CD4-positive, alpha-beta T cell treated with Interleukin-4 for 4 hours (primary cell): ENCODE results near the gene RUNX1.

ENCODE experiments used
- DNase-seq: peaks from one replicate; pipeline ENCODE4 v3.0.0-alpha.2; 2020

RUNX1 gene

DNA sequence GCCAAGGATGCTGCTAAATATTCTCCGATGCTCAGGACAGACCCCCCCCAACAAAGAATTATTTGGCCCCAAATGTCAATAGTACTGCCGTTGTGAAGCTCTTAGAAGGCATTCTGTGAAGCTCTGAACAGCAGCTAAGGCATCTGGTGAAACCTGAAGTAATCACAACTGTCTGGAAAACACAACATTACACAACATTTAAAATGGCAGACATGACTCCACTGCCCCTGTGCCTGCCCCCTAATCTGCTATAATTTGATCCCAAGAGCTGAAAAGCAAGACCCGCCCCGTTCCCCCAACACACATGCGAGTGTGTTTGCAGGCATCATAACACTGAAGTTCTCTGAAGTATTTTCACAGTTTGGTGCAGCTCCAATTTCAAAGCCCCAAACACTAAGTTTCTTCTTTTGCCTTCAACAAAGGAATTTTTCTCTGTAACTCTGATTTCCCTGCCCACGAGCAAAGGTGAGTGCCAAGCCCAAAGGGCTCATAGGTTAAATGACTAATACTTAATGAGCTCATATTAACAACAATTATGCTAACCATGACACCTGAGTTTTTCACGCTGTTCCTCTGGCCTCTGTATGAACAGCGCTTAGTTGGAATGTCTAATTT is 251.1 kb downstream of the RUNX1 start:
- DNase-seq, result no peak

DNA sequence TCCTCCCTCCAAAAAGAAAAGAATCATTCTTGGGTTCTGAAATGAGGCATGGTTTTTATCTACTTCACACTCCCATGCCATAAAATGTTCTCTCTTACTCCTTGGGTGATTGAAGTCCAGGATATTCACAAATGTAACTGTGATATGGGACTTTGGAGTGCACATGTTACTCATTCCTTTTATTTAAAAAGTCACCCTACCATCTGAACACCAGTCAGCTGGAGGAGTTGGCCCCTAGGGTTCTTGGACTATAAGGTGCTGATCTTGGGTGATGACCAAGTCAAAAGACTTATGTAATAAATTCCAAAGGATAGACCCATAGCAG is 251.9 kb downstream of the RUNX1 start:
- DNase-seq, result no peak

DNA sequence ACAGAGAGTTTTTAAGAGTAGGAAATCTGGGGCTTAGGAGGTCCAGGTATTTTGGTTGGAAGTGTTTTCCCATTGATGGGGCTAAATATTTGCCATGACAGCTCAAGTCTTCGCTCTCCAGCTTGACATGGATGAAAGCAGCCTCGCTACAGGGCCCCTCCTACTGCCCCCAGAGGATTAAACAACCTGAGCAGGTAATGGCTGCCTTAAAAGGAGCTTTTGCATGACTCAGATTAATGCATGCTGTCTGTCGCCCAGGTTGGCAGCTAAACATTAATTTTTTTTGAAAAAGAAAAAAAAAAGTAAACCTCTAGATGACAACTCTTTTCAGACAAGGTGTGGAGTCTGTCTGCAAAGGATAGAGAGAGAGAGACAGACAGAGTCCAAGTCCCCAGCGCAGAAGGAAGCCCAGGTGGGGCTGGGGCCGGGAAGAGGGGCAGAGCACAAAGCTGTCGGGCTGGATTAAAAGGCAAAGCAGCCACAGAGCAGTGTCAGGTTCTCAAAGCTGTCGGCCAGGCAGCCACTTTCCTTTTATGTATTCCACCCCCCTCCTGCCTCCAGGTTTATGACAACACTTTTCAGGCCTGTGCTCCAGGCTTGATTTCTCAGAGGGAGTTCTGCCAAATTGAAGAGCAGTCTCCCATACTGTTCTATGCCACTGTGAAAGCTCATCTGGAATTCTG is 252.4 kb downstream of the RUNX1 start:
- no peak for DNase-seq

DNA sequence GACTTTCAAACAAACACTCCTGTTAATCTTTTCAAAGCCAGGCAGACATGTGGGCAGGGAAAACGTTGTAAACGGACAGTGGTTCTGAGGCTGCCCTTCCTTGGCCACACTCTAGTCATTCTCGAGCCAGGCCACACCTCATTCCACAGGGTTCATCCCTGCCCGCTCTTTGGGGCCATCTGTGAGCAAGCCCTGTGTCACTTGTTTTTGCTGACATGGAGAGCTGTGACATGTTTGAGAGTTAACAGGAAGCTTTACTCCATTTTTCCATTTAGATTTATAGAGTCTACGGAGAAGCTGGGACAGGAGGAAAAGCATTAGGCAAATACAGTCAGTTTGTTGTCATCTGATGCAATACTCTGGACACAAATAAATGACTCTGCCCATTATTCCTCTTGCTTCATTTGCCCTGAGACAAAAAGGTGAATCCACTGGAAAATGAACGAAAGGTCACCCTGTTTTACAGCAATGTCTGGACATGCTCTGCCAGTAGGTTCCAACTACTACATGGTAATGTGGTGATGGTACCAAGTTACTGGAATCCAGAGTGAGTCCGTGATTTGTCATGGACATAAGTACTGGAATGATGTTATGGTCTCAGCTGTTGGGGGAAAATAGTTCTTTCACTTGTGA is 253.4 kb downstream of the RUNX1 start:
- DNase-seq, result no peak

DNA sequence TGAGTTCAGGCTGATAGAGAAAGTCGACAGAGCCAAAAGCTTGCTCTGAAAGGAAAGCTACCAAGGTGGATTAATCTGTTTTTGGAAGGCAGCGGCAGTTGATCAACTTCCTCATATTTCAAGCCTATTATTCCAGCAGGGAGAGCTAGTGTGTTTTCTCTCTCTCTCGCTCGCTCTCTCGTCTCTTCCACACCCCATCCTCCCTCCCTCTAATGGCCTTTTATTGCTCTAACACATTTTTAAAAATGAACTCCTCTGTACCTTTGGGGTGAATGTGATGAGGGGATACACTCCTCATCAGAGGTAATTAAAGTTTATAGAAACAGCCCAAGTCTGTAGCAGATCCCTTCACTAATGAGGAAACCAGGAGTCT is 253.9 kb downstream of the RUNX1 start:
- DNase-seq, result no peak

DNA sequence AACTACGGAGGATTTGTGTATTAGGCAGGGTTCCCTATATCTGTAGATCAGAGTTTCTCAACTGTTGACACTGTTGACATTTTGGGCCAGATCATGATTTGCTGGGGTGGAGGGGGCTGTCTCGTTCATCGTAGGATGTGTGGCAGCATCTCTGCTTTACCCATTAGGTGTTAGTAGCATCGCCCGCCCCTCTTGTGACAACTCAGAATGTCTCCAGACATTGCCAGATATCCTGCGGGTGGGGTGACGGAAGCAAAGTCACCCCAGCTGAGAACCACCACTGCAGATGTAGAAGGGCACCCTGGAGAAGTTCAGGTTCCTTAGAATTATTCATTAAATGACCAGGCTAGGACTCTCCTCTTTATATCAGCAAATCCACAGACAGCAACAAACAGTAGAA is 254.4 kb downstream of the RUNX1 start:
- no peak for DNase-seq

DNA sequence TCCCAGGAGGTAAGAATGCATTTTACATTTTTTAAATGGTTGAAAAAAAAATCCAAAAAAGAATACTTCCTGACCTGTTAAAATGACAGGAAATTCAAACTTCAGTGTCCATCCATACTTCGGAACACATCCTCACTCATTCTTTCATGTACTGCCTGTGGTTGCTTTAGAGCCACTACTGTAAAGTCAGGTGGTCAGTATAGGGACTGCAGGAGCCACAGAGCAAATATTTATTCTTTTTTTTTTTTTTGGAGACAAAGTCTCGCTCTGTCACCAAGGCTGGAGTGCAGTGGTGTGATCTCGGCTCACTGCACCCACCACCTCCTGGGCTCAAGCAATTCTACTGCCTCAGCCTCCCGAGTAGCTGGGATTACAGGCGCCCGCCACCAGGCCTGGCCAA is 255.6 kb downstream of the RUNX1 start:
- DNase-seq, result no peak

DNA sequence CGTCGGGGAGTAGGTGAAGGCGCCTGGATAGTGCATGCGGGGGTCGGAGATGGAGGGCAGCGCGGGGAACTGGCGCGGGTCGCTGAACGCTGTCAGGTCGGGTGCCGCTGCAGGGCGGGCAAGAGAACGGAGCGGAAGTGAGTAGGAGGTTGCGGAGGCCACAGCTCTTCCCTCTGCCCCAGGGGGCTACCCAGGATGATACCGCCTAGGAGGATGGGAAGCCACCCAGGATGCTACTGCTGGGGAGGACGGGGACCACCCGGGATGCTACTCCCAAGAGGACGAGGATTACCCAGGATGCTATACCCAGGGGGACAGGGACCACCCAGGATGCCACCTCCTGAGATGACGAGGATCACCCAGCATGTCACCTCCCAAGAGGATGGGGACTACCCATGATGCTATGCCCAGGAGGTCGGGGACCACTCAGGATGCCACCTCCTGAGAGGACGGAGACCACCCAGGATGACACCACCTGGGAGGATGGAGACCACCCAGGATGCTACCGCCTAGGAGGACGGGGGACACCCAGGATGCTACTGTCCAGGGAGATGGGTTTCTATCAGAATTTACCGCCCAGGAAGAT is 256.5 kb downstream of the RUNX1 start:
- DNase-seq, result no peak

DNA sequence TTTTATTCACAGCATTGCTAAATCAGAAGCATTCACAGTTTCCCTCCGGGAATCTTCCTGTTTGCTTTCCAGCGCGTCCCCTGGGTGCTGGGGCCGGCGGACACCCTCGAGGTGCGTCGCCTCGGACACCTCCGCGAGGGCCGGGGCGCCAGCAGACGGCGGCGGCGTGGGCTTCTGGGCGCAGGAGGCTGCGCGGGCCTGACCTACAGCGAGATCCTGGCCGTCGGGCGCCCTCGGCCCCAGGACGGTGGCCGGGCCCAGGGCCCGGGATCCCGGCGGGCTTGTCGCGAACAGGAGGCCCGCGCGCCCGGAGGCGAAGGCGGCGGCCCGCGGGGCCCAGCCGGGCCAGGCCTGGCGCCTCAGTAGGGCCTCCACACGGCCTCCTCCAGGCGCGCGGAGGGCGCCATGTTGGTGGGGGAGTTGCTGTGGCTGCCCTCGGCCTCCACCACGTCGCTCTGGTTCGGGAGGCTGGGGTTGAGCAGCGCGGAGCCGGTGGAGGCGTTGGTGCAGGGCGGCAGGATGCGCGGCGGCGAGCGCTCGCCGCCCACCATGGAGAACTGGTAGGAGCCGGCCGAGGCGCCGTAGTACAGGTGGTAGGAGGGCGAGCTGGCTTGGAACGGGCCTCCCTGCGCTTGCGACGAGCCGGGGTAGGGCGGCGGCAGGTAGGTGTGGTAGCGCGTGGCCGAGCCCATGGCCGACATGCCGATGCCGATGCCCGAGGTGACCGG is 257.2 kb downstream of the RUNX1 start:
- no peak for DNase-seq

DNA sequence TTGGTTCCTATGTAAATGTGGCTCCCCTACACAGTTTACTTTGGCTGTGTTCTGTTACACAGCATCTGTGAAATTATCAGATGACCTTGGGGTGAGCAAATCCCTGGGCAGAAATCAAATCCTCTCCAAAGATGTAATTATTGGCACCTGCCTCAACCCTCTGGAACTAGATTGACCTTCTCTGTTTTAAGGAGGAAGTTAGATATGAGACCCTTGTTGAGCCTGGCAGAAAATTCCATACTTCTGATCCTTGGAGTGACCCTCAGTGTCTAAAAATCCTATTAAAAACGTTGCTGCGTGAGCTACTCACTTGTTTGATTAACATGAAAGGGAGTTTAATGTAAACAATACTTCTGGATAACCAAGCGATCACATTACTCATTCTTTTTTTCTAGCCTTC is 258.3 kb downstream of the RUNX1 start:
- no peak for DNase-seq

DNA sequence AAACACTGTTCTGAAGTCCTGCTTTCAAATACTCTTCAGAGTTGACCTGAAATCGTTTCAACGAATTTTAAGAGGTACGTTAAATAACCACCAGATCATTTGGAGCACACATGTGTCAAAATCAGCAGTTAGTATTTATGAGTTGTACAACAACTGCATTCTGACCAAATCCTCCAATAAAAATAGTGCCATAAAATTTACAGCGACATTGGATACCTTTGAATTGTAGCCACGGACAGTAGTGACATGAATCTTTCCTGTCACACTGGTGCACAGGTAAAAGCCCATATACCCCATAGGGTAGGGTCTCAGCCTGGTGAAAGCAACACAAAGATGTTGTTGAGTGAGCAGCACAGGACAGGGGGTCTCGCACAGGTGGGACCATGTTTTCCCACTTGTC is 258.8 kb downstream of the RUNX1 start:
- no peak for DNase-seq

DNA sequence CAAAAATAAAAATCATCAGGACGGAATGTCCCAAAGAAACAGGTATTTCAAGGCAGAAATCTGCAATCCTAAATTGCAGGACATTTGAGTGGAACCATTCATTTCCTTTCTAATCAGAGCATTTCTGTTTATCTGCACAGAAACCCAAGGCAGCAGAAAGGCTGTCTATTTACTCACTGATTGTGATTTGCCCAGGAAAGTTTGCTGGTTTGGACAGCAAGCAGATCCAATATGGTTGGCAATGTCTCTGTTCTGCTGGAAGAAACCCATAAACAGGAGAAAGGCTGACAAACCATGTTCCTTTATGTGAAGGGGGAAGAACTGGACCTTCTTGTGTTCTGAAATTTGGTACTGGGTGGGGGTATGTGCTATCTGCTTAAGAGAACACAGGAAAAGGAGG is 260.2 kb downstream of the RUNX1 start:
- no peak for DNase-seq

DNA sequence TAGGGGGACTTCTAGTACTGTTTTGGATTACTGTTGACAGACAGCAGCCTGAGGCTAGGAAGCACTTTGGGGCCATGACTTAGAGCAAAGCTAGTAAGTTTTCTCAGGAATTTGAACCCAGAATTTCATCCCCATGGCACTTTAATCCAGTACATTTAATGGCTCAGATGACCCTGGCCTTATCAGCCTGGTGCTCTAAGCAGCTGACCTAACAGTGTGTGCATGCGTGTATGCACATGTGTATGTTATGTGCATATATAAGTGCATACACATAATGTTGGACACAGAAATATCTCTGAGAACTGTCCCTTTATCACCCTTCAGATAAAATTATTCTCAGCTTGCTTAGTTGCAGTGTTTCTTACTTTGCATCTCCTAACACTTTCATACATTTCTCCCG is 265.3 kb downstream of the RUNX1 start:
- DNase-seq, result no peak

DNA sequence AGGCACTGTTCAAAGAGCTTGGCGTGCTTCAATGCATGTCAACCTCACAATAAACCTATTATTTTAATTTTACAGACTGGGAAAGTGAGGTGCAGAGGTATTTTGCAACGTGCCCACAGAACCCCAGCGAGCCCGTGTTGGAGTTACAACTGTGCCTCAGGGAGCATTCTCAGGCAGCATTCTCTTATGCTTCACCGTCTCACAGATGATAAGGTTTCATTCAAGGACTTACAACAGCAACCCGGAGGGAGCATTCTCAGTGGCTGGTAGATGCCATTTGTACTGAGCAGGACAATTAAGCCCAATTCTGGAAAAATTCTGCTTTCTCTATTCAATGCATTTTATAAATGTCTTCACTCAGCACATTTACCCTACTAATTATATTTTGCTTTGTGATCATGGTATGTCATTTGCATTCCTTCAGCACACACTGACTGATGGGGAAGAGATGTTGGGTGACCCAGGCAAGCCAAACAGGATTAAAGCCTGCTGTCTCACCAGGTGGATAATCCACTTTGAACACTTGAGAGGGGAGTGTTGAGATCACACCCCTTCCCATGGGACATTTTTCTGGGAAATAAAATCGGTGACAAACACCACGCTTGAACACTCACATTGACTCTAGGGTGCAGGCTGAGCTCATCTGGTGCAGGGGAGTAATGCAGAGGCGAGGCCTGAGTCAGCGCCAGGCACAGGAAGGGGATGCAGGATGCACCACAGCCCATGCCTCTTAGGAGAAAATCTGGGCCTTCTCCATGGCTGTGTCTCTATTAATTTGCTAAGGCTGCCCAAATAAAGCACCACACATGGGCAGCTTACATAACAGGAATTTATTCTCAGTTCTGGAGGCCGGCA is 266.4 kb downstream of the RUNX1 start:
- no peak for DNase-seq

DNA sequence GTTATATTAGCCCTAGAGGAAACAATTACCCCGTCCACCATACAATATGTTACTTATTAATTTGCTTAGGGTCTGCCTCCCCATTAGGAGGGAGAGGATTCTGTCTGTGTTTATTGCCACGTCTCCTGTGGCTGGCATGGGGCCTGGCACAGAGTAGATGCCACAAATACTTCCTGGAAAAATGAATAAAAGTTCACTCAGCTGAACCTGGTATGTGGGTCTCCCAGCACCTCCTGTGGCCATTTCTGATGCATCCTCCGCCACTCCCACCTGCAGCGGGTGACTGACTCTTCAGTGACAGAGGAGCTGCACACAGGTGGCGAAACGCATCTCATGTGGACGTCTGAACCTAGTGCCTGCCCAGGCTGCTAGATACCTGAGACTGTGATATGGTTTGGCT is 267.6 kb downstream of the RUNX1 start:
- DNase-seq, result no peak

DNA sequence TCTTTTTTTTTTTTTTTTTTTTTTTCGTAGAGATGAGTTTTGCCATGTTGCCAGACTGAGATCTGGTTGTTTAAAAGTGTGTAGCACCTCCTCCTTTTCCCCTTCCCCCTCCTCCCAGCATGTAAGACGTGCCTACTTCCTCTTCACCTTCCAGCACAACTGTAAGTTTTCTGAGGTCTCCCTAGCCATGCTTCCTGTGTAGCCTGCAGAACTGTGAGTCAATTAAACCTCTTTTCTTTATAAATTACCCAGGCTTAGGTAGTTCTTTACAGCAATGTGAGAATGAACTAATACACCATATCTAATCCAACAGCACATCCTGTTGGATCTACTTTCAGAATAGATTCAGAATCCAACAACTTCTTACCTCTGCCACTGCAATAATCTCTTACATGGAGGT is 269.2 kb downstream of the RUNX1 start:
- DNase-seq, result no peak

DNA sequence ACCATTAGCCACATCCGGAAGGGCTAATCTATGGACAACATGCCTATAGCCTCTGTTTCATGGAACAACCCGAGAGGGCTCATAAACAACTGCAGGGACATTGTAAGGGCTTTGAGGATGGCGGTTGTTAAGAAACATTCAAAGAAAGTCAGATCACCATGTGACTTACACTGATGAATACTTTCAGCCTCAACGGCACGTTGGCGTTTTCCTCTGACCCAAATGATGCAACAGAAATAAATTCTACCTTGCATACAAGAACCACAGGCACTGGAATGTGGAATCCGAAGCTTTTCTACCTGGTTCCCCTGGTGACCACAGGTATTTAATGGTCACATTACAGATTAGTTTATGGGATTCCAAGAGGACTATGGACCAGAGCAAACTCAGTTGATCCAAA is 273.3 kb downstream of the RUNX1 start:
- DNase-seq, result no peak

DNA sequence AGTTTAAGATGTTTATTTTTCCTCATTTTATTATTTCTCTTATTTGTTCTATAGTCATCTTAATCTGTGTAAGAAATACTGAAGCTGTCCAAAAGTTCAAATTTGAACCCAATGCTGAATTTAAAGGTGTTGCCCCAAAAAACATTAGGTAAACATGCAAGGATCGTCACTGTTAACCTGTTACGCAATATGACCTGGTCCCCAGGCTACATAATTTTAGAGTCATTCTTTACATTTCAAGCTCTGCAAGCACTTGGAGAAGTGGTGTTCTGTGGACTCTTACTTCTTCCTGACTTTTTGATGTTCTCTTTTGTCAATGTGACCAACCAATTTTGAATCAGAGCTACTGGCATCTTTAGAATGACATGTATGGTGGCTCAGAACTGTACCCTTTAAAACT is 274.4 kb downstream of the RUNX1 start:
- no peak for DNase-seq

DNA sequence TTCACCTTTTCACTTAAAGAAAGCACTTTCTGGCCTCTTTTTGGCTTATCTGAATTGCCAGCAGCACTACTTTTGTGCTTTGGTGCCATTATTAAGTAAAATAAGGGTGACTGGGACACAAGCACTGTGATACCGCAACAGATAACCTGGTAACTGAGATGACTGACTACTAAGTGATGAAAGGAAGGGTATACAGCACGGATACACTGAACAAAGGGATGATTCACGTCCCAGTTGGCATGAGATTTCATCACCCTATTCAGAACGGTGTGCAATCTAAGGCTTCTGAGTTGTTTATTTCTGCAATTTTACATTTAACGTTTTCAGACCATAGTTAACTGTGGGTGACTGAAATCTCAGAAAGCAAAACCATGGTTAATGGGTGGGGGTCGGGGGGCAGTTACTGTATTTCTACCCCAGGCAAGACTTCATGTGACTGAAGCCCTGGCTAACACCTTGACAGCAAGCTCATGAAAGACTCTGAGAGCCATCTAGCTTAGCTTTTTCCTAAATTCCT is 277.5 kb downstream of the RUNX1 start:
- no peak for DNase-seq

DNA sequence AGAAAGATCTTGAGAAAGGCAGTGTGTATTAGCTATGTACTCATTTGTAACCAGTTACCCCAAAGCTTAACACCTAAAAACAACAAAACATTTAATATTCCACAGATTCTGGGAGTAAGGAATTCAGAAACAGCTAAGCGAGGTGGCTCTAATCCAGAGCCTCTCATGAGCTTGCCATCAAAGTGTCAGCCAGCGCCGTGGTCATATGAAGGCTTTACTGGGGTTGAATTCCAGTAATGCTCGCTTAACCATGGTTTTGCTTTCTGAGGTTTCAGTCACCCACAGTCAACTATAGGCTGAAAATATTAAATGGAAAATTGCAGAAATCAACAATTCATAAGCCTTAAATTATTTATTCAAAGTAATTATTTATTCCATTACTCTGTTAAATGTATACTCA is 278.5 kb downstream of the RUNX1 start:
- no peak for DNase-seq

DNA sequence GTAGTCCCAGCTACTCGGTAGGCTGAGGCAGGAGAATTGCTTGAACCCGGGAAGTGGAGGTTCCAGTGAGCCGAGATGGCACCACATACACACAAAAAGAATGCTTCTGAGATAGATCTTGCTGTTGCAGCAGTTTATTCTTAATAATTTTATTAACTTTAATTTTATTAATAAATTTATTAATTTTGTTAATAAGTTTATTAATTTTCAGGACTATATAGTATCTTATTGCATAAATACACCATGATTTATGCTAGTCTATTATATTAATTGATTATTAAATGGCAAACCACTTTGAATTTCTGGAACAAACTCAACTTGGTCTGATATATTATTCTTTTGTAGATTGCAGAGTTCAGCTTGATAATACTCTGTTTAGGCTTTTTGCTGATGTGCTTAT is 280.8 kb downstream of the RUNX1 start:
- no peak for DNase-seq

DNA sequence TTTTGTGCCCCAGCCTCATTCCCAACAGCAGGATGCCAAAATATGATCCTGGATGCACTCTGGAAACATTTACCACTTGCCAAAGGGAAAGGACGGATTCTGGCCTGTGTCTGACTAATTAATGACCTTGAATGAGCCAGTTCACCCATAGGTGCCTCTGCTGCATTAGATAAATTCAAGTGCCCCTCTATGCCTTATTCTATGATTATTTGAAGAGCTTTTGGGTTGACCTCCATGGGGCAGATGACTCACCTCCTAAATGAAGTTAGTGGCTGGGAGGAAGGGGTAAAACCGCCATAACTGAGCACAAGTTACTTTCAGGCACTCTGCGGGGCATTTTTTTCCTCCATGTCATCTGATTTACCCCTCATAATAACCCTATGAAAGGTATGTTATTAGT is 282.2 kb downstream of the RUNX1 start:
- DNase-seq, result no peak

DNA sequence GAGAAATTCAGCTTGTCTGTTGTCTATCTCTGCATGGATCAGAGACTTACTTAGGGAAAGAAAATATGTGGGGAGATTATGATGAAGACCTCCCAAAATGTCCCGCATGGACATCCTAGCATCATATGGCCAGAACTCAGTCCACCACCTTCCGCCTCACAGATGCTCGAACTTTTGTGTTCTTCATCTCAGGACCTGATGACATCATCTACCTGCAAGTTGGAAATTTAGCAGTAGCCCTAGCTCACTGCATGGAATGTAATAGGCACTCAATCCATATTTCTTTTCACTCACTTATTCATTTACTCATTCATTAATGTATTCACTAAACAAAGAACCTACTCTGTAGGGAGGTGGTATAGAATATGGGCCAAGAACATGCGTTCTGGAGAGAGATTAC is 283.5 kb downstream of the RUNX1 start:
- no peak for DNase-seq
